HTERT RPE-1 (cell line): ENCODE measurements around the gene ANAPC5.

ENCODE experiments used
- in situ Hi-C: fragments of 300-500 bp; cut with MboI; formaldehyde crosslinking; loops from 4 replicates; pipeline ENCODE4 v1.14.3; 2020; ENCODE audit warnings: low sequenced_read_pairs

The ANAPC5 gene

DNA sequence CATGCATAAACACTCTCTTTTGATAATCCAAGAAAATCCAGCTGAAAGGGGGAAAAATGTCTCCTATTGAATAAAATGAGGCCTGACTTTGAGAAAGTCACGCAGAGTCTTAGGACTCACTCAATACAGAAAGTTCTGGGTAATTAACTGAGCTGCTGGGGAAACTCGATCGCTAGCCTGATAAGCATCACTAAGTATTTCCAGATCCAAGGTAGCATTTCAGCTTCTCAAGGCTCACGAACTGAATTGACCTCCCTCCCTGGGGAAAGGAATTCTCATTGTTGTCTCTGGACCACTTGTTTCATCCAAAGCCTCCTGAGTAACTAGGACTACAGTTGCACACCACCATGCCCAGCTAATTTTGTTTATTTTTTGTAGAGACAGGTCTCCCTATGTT lies 13.8 kb upstream of the ANAPC5 start:
- in situ Hi-C loops = no loop called here

DNA sequence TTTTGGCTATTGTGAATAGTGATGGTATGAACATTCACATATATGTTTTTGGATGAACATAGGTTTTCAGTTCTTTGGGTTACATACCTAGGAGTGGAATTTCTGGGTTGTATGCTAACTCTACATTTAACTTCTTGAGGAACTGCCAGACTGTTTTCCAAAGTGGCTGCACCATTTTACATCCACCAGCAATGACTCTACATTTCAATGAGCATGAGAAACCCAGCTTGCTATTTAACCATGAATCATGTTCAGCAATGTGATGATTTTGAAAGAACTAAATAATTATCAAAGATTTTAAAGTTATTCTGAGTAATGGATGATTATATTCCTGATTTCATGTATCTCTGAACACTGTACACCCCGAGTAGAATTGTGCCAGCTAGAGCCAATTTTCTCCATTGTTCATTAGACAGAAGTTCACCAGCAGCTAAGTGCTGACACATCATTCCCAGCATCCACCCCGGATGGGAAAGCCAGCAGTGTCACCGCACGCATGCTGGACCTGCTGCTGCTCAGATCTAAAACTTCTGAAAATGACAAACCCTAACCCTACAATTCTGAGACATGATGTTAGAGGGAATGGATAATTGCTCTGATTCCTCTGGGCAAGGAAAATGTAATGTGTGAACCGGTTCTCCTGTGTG lies 13.3 kb upstream of the ANAPC5 start:
- in situ Hi-C loops = no loop called here

DNA sequence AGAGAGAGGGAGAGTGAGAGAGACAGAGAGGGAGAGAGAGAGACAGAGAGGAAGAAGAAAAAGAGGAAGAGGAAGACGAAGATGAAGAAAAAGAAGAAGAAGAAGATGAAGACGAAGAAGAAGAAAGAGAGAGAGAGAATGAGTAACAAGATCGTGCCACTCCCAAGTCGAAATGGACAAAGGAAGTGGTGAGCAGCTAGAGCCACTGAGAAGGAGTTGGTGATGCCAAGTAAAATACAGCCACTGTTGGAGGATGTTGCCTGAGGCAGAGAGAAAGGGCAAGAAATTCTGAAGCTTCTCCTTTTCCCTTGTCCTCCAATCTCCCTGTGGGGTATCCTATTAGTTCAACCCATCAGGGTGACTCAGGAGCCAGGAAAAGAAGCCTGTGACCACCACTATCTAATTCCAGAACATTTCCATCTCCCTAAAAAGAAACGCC lies 12.5 kb upstream of the ANAPC5 start:
- in situ Hi-C loops = no loop called here

DNA sequence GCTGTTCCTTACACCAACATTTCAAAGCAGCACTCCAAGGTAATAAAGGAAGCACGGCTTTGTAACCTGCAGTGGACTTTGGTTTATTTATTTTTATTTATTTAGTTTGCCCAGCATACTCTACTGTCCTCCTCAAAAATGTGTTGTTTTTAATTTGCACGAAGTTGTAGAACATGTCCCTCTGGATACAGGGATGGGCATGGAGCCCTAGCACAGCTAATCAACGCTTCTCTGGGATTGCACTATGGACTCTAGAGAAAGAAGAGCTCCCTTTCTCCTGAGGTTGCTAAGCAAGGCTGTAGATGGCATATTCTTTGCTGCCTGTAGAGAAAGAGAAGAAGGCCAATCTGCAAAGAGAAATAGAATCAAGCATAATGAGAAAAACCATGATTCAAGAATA lies 5.9 kb upstream of the ANAPC5 start:
- in situ Hi-C loops = no loop called here

DNA sequence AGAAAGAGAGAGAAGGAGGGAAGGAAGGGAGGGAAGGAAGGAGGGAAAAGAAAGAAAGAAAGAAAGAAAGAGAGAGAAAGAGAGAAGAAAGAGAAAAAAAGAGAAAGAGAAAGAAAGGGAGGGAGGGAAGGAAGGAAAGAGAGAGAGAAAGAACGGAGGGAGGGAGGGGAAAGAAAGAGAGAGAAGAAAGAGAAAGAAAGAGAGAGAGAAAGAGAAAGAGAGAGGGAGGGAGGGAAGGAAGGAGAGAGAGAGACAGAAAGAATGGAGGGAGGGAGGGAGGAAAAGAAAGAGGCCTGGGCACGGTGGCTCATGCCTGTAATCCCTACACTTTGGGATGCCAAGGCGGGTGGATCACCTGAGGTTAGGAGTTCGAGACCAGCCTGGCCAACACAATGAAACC lies 5.1 kb upstream of the ANAPC5 start:
- in situ Hi-C loops = no loop called here

DNA sequence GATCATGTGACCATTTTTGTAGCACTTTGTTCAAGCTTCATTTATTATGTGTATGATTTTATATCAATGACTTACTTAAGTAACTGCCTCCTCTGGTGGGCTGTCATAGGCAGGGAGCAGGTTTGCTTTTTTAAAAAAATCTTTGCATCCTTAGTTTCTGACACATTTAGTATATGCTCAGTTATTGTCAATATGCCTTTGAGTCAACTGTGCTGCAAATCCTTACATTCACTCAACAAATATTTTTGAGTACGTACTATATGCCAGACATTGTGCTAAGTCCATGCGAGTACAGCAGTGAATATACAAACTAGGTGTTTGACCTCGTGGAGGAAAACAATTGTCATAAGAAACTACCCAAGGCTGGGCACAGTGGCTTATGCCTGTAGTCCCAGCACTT lies 4.4 kb upstream of the ANAPC5 start:
- in situ Hi-C loops = no loop called here

DNA sequence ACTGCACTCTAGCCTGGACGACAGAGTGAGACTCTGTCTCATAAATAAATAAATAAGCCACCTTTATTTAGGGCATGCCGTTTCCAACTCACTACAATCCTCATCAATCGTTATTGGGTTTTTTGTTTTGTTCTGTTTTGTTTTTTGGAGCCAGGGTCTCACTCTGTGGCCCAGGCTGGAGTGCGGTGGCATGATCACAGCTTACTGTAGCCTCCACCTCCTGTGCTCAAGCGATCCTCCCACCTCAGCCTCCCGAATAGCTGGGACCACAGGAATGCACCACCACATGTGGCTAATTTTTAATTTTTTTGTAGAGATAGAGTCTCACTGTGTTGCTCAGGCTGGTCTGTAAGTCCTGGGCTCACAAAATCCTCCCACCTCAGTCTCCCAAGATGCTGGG lies 3.6 kb upstream of the ANAPC5 start:
- in situ Hi-C loops = no loop called here

DNA sequence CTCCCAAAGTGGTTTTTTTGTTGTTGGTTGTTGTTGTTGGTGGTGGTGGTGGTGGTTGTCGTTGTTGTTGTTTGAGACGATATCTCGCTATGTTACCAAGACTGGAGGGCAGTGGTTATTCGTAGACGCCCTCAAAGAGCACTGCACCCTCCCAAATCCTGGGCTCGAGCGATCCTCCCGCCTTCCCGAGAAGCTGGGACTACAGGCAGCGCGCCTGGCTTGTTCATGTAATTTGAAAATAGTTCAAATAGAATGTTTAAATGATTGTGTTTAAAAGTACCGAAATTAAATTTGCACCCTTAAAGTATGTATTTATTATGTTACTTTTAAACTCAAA lies 439 bp upstream of the ANAPC5 start:
- in situ Hi-C loops = no loop called here

DNA sequence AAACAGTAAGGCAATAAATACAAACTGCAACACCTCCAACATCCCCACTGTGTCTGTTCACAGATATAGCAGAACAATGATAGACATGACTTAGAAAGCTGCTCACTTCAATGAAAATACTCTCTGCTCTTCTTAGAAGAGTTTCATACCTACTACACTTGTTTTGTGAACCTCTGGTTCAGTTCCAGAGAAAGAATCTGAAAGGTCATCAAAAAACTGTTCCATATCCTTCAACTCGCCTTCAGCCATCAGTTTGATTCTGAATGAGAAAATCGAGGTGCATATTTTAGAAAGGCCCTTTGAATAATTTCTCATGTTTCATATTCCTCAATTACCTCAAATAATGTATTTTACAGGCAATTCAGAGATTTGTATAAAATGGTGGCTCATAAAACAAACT lies 5.5 kb downstream of the ANAPC5 start:
- in situ Hi-C loops = no loop called here

DNA sequence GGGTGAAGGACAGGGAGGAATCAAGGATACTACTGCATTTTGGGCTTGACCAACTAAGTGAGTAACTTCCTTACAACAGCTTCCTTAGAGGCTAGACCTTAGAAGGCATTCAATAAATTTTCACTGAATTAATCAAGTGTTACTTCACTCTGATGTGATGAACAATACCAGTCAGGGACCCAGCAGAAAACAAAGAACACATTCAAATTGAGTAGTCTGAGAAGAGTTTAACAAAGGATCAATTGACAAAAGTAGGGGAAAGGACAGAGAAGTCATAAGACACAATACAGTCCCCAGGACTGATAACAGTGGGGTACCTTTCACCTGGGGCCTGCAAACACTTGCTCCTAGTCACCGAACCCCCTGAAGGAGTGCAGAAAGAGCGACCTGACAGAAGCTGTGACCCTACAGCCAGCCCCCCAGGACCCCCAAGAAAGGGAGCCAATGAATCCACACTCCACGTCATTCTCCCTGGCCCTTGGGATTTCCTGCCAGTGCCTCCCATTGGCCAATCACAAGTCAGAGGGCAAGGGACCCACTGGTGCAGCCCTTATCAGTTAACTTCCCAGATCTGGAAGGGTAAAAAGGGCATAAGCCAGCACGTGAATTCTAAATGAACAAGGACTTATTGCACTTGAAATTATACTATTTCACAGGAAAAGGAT lies 6.9 kb downstream of the ANAPC5 start:
- in situ Hi-C loops = no loop called here

DNA sequence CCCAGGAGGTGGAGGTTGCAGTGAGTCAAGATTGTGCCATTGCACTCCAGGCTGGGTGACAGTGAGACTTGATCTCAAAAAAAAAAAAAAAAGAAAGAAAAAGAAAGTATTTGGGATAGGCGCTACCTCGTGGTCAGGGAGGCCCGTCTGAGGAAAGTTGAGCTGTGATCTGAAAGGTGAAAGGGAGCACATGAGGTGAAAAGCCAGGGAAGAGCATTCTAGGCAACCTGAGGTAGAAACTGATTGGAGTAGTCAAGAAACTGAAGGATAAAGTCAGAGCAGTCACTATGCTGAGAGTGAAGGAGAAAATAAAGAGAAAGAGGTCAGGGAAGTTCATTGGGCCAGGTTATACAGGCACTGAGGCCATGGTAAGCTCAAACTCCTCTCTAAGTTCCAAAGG lies 7.7 kb downstream of the ANAPC5 start:
- in situ Hi-C loops = no loop called here

DNA sequence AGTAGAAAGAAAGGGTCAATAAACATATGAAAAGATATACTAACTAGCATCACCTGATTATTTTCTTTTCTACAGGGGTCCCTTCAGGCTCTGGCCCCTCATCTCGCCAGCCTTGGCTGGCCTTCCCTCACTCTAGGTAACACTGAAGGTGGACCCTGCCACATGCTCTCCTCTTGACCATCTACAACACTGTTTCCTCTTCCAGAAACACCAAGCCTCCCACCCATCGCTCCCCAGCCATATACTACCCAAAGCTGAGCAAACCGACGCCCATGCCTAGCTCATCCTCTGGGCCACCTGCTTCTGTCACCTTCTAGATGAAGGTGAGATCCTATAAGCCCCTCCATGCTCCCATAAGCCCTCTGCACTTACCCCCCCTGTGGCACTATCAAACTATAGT lies 14.8 kb downstream of the ANAPC5 start:
- in situ Hi-C loops = no loop called here

DNA sequence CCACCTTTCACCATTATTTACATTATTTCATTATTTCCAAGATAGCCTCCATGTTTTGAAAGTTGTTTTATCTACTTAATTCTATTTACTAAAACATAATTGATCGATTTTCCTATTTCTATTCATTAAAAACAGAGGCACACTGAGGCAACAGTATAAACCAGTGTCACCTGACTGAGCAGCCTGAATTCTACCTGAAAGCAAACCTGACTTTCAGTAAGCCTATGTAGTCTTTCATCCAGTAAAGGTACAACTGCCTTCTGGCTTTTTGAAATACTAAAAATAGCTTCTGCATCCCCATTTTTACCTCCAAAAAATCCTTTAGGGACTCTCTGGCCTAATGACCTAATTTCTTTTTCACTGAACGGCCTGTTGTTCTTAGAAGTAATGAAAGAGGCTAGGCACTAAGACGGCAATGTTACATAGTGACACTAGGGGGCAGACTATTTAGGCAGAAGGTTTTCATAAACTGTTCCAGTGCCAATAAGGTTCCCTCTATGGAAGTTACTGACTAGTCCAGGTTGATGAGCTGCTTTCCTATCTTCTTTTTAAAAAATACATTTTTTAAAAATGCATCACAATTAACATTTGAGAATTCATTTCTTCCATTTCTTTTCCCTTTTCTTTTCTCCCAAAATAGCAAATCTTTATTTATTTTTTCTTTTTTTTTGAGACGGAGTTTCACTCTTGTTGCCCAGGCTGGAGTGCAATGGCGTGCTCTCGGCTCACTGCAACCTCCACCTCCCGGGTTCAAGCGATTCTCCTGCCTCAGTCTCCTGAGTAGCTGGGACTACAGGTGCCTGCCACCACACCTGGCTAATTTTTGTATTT lies 17.5 kb downstream of the ANAPC5 start:
- in situ Hi-C loops = no loop called here

DNA sequence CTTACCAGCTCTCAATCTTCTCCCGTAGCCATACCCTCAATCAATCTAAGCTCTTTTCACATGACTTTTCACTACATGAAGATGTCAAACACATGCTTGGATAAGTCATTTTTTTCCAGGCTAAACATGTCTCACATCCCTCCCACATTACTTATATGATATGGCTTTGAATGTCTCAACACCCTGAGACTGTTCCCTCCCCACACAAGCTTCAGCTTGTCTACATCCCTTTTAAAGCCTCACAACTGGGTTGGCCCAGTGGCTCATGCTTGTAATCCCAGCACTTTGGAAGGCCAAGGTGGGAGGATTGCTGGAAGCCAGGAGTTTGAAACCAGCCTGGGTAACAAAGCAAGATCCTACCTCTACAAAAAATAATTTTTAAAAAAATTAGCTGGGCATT lies 18.5 kb downstream of the ANAPC5 start:
- in situ Hi-C loops = no loop called here

DNA sequence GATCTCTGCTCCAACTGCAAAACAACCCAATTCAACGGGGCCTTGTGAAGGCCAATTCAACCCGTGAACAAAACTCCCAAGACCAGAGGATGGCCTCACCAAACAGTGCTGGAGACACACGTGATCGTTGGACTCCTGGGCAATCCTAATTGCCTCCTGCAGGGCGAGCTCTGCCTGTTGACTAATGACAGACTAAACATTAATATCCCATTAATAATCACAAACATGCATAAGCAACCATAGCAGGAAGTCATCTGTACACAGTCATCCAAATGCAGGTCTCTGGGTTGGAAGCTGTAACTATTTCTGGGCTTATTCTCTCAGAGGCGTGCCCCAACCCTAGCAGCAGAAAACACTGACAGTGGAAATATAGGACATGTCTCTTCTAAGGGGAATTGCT lies 21.0 kb downstream of the ANAPC5 start:
- in situ Hi-C loops = no loop called here

DNA sequence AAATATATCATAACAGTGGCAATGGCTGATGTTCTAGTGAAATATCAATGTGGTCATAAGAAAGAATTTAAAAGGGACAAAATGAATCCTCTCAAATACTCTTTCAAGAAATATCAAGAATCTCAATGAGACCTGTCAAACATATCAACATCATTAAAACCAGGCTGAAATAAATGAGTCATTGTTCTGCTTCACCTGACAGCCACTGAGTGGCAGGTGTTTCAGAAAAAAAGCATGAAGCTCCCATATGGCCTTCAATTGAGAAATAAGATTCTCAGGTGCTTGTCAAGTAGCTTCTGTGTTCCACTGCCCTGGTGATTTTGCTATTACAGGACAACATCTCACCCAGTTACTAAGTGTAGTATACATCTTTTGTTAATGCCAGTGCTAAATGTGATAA lies 21.5 kb downstream of the ANAPC5 start:
- in situ Hi-C loops = no loop called here

DNA sequence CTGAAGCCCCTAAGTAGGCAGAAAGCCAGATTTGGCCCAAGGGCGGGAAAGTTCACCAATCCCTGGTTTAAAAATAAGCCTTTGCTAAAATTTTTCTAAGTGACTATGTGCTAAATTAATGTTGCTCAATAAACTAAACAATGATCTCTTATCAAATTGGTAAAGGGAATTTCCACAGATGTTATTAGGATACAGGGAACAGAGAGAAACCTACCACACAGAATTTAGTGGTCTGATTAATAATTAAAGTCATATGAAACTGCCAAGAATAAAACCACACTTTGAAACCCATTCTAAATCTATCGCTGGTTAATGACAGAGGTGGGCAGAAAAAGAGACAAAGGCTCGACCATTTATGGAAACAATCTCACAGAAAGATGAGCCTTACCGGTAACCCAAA lies 22.0 kb downstream of the ANAPC5 start:
- in situ Hi-C loops = no loop called here

DNA sequence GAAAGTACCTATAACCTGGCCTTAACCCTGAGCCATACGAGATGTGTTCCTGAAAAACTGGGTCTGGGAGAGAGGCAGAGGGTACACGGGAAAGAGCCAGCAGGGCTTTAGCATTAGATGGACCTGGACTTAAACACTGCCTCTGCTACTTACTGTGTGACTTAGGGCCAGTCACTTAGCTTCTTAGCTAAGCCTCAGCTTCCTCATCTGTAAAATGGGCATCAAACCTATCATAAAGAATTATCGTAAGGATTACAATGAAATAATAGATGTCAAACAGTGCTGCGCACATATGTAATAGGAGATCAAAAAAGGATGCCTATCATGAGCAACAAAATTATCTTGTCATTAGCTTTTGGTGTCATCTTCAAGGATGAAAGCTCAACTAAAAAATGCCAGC lies 23.6 kb downstream of the ANAPC5 start:
- in situ Hi-C loops = no loop called here

DNA sequence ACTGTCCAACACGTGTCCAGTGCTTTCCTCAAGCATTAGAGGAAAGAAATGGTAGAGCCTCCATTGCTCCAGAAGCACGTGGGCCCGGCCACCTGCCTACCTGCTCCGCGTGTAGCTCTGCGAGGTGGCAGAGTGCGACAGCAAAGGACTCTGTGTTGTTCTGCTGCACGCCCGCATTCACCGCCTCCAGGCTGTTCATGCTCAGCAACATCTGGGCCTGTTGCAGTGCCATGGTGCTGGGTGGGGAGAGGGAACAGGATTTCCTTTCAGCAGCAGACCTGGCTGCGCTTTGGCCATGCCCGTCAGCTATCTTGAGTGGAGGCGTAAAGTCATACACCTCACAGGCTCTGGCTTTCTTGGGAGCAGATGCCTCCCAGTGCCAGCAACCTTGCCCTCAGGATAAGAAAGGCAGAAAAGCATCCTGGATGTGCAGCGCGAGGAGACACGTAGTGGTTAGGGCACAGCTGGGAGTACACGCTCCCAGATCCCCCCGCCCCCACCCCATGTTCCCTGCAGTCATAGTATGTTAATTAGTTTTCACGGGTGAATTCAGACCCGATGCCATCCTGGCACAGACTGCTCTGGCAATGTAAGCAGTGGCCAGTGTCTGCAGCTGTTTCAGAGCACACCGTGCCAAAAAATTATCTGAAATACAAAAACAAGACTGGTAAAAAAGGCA lies 25.1 kb downstream of the ANAPC5 start:
- in situ Hi-C loops = no loop called here

DNA sequence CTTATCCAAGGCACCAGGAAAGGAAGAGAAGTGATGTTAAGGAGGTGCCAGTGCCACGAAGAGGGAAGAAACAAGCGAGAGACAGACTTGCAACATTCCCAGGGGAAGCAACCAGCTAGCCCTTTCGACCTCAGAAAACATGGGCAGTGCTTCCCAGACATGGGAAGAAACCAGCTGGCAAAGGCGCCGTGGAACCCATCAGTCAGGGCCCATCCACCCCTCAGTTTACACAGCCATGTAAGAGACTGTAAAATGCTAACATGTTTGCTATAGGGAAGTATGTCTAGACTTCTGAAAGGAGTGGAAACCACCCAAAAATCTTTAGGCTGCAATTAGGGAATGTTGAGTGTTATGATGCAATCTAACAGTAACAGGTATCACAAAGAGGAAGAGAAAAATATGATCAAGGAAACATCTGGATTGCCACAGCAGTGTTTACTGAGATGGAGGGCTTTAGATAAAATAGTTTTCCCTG lies 26.3 kb downstream of the ANAPC5 start:
- in situ Hi-C loops = no loop called here

DNA sequence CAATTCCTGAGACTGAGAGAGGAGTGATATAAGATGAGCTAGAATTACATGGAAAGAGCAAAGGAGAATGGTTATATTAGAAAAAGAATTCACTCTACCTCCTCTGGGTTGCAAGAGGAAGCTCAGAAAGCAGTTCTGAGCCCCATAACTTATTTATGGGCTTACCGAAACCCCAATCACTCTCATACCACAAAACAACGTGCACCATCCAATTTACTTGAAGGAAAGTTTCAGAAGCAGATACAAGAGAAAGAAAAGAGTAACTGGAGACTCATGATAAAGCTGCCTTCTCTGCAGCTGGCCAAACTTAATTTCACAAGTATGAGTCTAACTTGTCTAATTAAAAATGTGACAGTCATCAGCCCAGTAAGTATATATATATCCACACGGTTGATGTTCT lies 28.3 kb downstream of the ANAPC5 start:
- in situ Hi-C loops = no loop called here

DNA sequence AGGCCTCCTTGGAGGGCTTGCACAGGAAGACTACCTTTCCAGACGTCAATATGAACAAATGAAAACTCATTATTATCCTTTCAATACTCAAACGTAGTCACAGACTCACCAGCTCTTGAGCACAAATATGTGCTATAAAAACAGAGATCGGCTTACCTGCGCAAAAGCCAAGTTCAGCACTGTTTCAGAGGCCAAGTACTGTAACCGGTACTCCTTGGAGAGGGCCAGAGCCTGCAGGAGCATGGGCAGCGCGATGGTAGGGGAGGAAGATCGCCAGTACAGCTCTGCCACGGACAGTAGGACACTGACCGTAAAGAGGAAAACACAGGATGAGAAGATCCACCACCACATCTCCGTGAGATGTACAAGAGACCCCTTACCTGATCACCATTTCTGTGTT lies 34.1 kb downstream of the ANAPC5 start:
- in situ Hi-C loops = no loop called here
